GM18519 (cell line): ENCODE measurements around the gene AEBP1.

Experiments
- ATAC-seq: cut with Tn5 transposase; IDR thresholded peaks from one replicate; pipeline ENCODE4 v1.9.1; 2021; ENCODE audit warnings: mild to moderate bottlenecking, moderate library complexity; ENCODE audit not compliant: unreplicated experiment, low FRiP score

AEBP1 gene

DNA sequence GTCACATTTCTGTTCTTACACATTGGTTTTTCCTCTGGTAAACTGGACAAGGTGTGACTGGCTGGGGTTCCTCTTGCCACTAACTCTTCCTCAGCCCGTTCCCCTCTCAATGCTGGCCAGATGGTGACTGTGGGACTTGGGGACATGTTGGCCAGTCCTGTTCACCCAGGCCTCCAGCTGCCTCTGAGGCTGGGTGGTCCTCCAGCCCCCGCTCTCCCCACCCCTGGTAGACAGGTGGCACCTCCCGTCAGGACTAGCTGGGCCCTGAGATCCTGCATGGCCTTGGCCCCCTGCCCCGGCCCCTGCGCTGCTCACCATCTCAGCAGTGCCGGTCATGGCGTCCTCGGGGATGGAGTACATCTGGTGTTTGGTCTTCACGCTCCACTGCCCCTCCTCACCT is 47.8 kb downstream of the AEBP1 start:
- ATAC-seq, result no peak

DNA sequence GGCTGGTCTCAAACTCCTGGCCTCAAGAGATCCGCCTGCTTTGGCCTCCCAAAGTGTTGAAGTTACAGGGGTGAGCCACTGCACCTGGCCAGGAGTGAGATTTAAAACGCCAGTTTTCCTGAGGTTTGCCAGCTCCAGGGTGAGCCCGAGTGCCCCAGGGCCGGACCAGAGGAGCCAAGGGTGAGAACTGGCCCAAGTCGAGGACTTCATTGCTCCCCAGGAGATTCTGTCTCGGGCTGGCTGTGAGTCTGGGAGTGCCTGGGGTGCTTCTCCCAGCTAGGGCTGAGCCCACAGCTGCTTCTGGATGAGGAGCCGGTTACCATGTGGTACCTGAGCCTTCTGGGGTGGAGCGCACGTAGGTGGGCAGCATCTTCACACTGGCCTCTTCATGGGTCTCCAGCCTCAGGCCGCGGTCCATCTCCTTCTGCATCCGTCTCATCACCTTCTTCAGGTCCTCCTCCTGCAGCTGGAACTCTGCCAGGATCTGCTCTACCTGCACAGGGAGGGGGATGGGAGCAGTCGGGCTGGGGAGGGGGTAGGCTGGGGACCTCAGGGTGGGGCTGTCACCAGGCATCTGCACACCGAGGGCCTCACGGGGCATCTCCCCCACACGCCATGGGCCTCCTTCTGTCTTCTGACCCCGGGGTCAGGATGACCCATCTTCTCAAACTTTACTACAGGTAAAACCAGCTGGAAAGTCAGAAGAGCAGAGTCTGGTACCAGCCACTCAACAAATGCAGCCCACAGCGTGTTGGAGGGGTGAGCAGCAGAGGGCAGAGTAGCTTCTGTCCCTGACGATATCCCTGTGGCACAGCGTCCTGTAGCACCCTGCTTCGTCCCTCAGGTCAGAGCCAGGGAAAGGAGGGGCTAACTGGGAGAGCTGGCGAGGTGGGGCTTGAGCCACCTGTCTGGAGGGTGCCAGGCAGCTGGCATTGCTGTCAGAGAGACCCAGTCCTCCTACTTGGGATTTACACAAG is 49.1 kb downstream of the AEBP1 start:
- no peak for ATAC-seq

DNA sequence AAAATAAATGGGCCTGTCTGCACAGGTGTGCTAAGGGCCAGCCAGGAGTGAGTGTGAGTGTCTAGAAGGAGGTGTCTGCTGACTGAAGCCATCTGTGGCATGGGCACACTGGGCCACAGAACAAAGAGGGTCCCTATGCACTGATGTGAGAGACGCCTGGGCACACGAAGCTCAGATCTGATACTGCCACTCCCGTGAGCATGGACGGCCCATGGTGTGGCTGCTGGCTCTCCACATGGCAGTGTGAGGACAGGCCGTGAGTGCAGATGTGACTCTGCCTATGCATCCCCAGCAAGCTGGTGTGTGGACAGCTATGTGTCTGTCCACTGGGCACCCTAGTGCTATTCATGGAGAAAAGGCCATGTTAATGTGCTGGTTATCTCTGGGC is 49.8 kb downstream of the AEBP1 start:
- no peak for ATAC-seq

DNA sequence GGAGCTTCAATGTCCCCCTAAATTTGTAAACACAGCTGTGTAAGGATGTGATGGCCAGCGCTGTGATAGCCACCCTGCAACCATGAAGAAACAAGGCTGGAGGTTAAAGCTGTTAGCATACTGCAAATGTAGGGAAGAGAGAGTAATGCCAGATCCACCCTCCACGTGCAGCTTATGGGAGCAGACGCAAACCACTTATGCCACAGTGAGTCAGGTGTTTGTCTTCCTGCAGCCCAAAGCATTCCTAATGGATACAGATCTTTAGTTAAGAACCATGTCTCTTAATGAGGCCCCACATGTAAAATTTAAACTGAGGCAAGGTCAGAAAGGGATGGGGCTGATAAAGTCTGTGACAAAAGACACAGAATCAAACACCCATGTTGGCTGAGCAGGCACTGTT is 50.6 kb downstream of the AEBP1 start:
- no peak for ATAC-seq

DNA sequence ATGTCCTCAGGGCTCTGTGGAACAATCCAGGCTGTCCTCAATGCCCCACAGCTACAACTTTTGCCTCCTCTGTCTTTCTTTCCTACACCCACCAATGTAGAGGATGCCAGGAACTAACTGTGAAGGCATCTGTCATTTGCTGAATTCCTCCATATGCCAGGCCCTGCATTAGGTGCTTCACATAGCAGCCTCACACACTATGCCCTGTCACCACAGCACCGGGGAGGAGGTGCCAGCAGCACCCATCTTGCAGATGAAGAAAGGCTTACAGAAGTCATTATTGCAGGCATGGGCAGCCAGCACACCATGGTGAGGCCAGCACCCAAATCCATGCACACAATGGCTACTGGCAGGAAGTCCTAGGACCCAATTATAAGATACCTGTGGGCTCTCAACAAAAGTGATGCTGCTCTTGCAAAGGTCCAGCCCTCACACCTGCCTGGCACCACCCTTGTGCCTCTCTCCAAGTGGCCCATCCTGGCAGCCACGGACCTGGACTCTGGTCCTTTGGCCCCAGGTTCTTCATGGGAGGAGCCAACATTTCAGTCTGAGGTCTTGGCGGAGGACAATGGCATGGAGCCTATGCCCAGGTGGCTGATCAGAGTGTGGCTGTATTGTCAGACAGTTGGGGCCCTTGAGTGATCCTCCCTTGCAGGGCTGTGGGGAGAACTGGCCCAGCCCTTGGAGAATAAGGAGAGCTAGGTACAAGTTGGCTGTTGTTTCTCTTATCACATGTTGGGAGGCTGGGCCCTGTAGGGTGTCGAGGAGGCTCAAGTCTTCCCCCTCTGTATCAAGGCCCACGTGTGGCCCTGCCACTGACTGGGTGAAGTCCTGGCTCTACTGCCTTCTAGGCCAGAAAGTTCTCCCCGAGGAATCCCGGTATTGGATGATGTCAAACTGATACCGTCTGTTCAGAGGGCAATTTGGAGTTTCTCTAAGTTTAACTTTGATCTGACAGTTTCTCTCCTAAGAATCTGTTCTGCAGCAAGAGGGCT is 51.3 kb downstream of the AEBP1 start:
- ATAC-seq, result no peak

DNA sequence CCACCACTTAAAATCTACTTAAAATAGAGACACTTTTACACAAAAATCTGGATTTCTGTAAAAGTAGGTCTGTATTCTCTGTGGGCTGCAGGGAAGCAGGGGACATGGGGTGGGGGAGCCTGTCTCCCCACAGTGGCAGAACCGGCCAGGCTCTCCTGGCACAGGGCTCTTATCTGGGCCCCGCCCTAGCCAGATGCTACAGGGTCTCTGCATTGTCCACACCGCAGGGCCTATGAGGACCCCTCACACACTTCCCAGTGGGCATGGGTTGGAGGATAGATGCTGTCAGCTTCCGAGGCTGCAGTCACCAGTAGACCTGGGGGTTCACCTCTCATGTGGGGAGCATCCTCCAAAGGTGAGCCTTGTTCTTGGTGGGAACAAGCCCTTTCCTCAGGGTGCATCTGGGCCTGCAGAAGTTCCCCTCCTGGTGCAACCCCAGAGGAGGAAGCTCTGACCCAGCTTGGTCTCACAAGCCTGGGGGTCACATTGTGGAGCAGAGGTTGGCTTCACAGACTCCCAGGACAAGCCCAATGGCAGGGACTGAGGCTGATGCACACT is 52.4 kb downstream of the AEBP1 start:
- ATAC-seq, result no peak

DNA sequence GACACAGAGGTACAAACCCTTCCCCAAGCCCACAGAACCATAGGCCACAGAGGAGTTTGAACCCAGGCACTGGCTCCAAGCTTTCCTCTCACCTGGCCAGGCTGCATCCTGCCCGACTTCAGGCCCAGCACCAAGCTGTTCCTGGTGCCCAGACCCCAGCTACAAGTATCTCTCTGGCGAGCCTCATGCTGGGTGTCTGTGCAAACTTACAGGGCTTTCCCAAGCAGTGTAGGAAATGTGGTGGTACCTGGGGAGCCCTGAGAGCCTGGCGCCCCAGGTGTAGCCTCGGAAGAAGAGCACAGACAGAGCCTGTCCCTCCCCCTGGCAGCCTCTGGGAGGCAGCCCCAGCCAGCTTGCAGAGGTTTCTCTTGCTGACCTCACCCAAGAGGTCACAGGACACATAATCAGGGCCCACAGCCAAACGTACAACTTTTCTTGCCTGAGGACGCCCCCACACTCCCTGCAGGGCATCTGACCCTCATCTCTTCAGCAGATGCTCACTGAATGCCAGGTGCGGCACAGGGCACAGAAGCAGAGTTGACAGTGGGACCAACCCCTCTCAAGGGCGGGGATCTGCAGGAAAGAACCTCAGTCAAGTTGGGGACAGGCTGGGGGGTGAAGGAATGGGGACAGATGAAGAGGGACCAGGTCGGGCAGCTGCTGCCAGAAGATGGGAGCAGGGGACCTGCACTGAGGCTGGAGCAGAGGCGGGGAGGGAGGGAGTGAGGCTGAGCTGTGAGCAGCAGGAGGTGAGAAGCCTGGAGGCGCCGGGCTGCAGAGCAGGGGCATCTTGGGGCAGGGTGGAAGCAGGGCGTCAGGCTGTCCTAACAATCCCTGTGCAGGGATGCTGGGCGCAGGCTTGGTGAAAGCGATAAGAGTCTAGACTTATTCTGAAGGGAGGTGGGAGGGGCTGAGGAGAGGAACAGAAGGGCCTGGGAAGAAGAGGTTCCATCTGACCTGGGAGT is 53.3 kb downstream of the AEBP1 start:
- ATAC-seq, result no peak

DNA sequence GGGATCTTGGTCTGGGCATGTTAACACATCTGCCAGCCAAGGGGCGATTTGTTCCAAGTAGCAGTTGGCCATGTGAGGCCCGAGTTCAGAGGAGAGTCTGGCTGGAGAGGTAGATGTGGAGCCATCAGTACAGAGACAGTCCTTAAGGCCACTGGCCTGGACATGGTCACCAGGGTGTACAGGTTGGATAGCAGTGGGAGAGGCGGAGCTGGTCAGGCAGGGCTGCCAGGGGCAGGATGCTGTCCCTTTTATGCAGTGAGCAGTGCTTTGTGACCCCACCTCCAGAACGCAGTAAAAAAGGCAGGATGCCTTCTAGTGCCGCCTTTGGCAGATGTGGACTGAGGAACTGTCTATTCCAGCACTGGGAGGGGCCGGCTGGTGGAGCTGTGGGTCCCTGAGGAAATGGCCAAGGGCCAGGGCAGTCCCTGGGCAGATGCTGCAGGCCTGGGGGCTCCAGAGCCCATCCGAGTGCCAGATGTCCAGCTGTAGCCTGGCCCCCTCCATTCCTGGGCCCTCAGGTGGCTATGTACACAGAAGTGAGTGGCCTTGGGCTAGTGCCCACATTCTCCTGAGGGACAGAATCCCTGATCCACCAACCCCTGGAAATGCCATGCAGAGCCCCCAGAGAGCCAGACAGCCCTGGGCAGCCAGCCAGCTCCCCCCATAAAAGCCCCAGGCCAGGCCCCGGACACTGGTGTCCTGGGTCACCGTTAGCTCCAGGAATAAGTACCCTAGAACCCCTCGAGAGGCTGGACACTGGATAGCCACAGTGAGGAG is 54.1 kb downstream of the AEBP1 start:
- ATAC-seq, result no peak

DNA sequence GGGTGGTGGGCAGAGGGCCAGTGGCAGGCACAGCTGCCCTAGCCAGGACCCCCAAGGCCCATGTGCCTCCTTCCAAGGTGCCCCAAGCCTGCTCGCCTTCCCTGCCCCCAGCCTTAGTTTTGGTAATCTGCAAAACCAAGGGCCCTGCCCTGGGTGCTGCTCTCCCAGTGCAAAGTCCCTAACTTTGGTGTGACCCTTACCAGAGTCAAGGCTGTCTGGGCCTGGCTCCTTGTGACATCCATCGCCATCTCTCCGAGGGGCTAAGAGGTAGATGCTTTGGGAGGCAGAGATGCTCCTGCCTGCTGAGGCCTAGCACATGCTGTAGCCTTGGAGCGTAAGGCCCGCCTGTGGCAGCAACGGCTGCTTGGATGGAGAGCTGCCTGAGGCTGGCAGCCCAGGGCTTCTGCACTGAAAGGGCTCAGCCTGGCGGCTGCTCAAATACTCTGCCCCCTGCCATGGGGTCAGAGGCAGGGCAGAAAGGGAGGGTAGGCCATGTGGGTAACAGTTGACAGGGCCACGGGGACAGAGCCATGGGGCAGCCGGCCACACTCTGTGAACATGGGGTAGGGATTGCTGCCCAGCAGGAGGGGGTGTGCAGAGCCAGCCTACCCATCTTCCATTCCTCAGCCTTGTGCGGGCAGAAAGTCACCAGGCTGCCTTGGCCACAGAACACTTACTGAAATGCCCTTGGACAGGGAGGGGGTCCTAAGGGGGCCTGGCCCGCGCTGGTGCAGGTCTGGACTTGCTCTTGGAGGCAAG is 54.9 kb downstream of the AEBP1 start:
- no peak for ATAC-seq

DNA sequence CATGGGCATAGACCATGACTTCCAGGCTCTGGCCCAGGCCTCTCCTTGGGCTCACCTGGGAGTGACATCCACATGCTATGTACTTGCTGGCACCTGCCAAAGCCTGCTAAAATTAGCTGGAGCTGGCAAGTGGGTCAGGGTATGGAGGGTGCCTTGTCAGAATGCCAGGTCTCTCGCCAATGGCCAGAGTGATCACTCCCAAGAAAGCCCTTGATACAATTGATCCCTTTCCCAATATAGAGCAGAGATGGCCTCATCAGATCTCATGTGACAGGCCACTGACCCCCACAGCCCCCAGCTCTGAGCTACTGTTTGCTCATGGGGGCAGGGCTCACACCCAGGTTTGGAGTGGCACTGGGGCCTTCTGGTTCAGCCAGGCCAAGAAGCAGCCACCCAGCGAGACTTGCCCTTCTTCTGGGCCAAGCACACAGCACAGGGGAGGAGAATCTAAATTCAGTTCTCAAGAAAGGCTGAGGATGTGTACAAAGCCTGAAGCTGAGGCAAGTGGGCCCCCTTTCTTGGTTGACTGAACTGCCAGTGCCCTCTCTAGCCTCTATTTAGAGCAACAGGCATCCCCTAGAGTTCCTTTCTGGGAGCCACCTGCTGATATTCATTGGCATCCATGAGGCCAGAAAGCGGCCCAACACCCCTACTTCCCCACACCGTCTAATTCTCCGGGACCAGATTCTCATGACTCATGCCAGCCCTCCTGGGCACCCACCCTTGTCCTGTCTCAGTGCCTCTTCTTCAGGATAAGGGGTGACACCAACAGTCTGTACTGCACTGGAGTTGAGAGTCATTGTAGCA is 55.9 kb downstream of the AEBP1 start:
- ATAC-seq, result no peak

DNA sequence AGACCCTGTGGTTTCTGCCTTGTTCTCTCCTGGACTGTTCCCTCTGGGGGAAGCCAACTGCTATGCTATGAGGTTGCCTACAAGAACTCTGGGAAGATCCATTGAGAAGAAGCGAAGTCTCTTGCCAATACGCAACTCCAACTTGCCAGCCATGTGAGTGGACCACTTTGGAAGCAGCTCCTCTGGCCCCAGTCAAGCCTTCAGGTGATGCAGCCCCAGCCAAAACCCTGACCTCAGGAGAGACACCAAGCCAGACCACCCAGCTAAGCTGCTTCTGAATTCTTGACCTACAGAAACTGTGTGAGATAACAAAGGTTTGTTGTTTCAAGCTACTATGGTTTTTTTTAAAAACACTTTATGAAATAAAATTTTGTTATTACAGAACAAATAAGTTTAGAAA is 57.2 kb downstream of the AEBP1 start:
- ATAC-seq, result no peak

DNA sequence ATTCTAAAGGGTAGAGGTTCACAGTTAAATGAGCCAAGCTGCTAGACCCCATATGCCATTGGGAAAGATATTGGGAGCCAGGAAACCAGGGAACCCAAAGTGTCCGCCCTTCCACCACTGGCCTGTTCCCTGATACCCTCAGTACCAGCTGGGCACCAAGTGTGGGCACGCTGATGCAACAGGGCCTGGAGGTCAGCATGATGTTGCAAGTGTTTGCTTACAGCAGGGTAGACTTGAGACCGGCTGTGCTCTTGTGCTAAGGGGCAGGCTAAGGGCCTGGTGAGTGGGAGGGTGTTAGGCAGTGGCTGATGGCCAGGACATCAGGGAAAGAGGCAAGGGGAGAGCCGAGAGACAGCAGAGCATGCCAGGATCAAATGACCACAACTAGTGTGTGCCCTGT is 58.0 kb downstream of the AEBP1 start:
- no peak for ATAC-seq

DNA sequence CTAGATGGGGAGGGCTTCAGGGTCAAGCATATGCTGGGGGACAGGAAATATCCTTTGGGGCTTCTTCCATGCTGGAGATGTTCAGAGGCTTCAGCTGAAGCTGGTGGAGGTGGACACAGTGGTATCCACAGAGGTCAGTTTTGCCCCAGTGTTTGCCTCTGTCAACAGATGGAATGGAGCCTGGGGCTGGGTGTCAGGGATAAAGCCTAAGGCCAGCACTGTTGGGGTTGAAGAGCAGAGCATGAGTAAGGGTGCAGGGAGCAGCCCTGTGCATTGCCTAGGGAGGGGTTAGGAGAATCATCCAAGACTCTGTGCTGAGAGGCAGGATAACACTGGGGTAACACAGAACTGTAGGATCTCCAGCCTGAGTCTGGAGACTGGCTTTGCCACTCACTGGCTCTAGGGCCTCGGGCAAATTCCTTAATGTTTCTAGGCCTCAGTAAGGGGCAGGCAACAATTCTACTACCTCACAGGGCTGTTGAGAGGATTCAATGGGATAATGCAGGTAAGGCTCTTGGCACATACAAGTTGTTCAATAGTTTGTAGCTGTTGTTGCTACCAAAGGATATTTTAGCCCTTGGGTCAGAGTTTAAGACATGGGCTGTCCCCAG is 58.7 kb downstream of the AEBP1 start:
- no peak for ATAC-seq

DNA sequence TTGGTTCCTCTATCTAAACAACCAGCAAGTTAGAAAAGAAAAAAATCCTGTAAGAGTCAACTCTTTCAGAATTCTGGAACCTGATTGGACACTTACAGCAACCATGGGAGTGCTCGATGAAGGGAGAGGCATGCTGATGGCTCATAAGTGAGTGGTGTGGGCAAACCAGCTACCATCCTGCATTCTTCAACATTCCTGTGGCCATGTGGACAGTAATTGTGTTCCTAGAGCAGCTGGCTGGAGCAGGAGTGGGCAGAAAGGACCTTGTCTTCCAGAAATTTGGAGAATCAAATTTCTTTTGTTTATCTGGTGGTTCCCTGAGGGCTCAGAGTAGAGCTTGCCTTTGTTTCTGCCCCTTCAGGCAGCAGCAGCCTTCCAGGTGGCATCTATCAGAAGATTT is 59.4 kb downstream of the AEBP1 start:
- no peak for ATAC-seq
